Skin epidermis (tissue), 12 donors: ENCODE data around the gene TMEM41B.

ENCODE experiments used
- H3K27ac ChIP-seq, 21 experiments: fragments of 200-600 bp; sonication (generic) in 11 of 21; one replicate each; pipeline ENCODE4 v1.5.0; 2020; ENCODE audit warnings: mild to moderate bottlenecking in 3 of 21, inconsistent platforms in 2 of 21, moderate library complexity in 2 of 21
- H3K4me3 ChIP-seq, 7 experiments: fragments of 200-600 bp; sonication (generic) in 2 of 7; one replicate each; pipeline ENCODE4 v1.5.0; 2020; ENCODE audit warnings: inconsistent platforms in 2 of 7, mild to moderate bottlenecking in 2 of 7, moderate library complexity in 1 of 7

The TMEM41B gene

DNA sequence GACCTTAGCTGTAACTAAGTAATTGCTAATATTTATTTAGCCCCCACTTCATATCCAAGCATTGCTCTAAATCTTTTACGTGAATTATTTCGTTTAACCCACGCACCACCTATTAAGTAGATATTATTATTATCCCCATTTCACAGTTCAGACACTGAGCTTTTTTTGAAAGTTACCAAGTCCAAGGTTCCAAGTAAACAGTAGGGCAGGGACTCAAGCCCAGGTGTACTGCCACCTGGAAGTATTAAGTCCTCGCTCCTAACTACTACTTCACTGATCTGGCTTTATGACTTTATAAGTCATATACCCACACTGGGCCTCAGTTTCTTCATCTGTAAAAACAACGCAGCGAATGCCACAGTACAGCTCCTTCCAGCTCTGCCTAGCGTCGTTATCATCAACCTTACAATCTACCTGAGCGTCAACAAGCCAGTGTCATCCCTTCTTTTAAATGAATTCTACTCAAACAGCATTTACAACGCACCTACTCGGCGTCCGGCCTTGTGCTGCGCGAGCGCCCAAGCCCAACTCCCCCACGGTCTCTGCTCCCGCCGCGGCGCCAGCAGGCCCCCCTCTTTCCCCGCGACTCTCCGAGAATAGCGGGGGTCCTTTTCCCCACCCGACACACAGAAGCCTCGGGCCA is 624 bp downstream of the TMEM41B start:
- Histone ChIP-seq H3K4me3 (peak overlapping the region; percentile 68 to 100 (median 97)), H3K27ac (peak overlapping the region in 20 of 21 experiments; percentile 72 to 98 (median 92))

DNA sequence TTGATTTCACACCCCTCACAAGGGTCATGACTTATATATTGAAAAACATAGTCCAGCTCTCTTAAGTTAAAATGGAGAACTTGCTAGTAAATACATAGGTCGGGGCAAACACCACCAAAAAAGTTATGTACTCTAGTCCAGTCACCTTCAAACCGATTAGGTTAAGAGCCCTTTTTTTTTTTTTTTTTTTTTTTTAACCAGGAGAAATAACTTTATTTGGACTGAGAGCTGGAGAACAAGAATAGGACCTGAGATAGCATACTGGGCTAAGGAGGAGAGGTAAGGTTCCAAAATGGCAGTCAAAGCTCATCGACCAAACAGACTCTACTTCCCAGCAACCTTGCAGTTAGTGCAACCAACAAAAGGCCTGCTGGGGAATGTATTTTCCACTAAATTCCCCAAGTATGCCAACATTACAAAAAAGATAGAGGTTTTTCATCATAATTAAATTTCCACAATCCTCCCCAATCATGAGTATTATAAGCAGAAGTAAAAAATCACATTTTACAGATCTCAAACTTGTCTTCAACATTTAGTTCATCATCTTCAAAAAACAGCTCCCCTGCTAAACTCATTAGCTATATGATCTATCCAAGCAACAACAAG is 3.8 kb downstream of the TMEM41B start:
- Histone ChIP-seq H3K27ac (no peak overlapping the region), H3K4me3 (no peak overlapping the region)

DNA sequence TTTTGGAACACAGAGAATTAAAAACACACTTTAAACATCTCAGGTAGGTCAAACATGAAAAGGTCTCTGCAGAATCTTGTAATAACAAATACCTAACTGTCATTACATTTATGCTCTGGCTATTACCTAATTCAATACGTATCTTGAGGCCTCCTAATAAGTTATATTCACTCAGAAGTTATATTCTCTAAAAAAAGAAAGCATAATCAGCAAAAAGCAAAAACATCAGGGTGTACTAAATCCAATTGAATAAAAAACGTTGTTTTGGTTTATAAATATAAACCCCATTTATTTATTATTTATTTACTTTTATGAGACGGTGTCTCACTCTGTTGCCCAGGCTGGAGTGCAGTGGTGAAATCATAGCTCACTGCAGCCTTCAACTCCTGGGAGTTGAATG is 10.2 kb downstream of the TMEM41B start:
- Histone ChIP-seq H3K27ac (no peak overlapping the region), H3K4me3 (no peak overlapping the region)

DNA sequence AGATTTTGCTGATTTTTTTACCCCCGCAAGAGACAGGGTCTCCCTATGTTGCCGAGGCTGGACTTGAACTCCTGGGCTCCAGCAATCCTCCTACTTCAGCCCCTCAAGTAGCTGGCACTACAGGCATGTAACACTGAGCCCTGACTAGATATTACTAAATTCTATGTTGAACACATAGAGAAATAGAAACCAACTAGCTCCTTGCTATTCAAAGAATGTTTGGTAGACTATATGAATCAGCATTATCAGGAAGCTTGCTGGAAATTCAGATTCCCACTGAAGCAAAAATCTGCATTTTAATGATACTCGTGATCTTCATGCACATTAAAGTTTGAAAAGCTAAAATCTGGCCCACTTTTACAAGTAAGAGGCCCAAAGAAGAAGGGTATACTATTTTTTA is 11.9 kb downstream of the TMEM41B start:
- H3K4me3 ChIP-seq, result no peak overlapping the region
- no peak overlapping the region for H3K27ac ChIP-seq

DNA sequence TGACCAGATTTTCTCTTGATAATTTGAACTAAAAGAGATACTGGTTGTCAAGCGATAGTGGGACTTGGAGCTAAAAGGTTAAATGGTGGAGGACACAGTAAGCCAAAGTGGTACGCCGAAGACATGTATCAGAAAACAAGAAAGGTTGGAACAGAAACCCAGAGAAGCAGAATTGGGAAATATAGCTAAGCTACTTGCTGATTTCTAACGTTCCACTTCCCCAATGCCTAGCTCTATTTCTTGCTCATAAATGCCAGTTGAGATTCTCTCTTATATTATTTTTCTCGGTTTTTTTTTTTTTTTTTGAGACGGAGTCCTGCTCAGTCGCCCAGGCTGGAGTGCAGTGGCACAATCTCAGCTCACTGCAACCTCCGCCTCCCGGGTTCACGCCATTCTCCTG is 12.7 kb downstream of the TMEM41B start:
- H3K27ac ChIP-seq, result no peak overlapping the region
- no peak overlapping the region for H3K4me3 ChIP-seq

DNA sequence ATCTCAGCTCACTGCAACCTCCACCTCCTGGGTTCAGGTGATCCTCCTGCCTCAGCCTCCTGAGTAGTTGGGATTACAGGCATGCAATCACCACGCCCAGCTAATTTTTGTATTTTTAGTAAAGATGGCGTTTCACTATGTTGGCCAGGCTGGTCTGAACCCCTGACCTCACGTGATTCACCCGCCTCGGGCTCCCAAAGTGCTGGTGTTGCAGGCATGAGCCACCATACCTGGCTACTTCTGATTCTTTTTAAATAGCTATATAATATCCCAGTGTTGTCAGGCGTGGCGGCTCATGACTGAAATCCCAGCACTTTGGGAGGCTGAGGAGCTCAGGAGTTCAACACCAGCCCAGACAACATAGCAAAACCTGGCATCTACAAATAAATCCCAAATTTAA is 20.7 kb downstream of the TMEM41B start:
- H3K4me3 ChIP-seq, result no peak overlapping the region
- H3K27ac ChIP-seq, result no peak overlapping the region

DNA sequence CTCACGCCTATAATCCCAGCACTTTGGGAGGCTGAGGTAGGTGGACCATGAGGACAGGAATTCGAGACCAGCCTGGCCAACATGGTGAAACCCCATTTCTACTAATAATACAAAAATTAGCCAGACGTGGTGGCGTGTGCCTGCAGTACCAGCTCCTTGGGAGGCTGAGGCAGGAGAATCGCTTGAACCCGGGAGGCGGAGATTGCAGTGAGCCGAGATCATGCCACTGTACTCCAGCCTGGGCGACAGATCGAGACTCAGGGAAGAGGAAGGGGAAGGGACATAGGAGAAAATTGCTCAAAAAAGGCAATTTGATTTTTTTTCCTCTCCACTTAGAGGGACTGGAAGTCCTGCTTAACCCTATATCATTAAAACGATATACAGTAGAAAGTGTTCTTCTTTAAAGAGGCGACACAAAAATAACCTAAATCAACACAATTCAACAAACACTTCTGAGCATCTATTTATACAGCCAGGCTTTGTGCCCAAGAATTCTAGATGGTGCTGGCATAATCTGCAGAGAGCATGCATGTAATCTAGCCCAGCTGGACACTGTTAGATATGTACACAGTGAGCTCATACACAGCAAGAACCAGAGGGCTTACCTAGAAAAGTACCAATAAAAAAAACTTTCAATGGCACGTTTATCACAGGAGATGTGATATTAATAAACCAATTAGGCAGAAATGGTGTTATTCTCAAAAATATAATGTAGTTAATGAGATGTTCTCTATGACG is 28.4 kb downstream of the TMEM41B start:
- no peak overlapping the region for H3K27ac ChIP-seq
- H3K4me3 ChIP-seq, result no peak overlapping the region

DNA sequence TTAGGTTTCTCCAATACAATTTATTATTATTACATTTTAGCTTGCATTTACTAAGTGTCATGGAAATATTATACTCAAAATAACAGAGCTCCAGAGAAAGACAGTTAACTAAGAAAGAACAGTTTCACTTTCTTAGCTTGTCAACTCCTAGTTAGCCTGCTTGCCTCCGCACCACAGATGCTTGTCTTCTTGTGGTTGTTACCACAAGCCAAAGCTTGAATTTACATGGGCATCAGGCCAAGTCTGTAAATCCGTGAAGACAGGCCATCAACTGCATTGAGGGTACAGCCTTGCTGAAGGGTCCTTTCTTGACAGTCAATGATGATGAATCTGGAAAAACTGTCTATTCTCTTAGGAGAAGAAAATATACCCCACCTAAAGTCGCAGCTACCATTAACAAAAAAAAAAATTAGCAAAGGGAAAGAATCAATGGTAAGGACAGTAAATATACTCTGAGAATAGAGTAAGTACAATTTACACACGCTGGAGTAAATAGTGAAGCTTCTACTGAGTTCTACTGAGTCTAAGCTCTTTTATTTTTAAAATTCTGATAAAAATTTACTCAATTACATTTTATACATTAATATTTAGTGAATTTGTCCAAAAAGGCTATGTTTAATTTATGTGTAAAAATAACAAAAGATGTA is 33.6 kb downstream of the TMEM41B start:
- no peak overlapping the region for H3K27ac ChIP-seq

DNA sequence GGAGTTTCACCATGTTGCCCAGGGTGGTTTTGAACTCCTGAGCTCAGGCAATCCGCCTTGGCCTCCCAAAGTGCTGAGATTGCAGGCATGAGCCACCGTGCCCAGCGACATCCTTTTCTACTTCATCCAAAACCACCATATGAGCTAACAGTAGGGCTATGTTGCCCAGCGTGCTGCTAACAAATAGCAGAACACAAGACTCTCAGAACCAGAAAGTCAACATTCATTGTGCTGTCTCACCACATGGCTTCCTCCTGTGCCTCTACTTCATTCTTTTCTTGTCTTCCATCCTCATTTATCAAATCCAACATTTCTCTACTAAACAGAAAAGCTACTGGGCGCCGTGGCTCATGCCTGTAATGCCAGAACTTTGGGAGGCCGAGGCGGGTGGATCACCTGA is 37.2 kb downstream of the TMEM41B start:
- Histone ChIP-seq H3K4me3 (no peak overlapping the region), H3K27ac (no peak overlapping the region)

More for the DNA sequence above, 33.6 kb downstream of the TMEM41B start:
- no peak overlapping the region for H3K4me3 ChIP-seq

DNA sequence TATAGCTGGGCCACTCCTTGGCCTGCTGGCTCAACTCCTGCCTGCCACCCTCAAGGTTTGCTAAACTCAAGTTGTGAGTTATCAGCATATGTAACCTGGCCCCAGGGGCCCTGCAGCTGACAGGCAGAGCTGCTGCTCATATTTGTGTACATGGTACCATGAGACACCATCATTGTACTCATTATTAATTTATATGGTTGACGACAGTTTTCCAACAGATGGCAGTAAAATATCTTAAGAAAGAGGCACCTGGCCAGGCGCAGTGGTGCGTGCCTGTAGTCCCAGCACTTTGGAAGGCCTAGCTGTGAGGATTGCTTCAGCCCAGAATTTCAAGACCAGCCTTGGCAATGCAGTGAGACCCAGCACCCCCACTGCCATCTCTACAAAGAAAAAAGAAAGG is 37.8 kb downstream of the TMEM41B start:
- Histone ChIP-seq H3K4me3 (no peak overlapping the region), H3K27ac (no peak overlapping the region)

DNA sequence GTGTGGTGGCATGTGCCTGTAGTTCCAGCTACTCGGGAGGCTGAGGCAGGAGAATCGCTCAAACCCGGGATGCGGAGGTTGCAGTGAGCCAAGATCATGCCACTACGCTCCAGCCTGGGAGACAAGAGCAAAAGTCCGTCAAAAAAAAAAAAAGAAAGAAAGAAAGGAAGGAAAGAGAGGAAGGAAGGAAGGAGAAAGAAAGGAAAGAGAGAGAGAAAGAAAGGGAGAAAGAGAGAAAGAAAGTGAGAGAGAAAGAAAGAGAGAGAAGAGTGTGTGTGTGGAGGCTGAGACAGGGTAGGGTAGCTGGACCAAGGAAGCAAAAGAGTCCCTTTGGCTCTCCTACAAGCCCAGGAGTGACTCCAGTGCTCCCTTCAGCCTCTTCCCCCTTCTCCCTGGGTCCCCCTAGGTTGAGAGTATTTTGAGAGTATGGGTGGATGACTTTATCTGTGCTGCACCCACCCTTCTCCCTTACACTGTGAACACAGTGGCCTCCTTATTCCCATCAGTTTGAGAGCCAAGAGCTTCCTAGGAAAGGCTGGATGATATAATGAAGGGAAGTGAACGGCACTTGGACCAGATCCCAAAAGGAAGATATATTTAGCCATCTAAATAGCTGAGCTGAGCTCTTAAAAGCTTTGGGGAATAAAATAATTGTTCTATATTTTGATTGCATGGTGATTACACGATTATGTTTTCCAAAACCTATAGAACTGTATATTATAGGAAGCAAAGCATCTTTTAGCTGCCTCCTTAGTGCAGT is 39.7 kb downstream of the TMEM41B start:
- H3K4me3 ChIP-seq, result no peak overlapping the region

DNA sequence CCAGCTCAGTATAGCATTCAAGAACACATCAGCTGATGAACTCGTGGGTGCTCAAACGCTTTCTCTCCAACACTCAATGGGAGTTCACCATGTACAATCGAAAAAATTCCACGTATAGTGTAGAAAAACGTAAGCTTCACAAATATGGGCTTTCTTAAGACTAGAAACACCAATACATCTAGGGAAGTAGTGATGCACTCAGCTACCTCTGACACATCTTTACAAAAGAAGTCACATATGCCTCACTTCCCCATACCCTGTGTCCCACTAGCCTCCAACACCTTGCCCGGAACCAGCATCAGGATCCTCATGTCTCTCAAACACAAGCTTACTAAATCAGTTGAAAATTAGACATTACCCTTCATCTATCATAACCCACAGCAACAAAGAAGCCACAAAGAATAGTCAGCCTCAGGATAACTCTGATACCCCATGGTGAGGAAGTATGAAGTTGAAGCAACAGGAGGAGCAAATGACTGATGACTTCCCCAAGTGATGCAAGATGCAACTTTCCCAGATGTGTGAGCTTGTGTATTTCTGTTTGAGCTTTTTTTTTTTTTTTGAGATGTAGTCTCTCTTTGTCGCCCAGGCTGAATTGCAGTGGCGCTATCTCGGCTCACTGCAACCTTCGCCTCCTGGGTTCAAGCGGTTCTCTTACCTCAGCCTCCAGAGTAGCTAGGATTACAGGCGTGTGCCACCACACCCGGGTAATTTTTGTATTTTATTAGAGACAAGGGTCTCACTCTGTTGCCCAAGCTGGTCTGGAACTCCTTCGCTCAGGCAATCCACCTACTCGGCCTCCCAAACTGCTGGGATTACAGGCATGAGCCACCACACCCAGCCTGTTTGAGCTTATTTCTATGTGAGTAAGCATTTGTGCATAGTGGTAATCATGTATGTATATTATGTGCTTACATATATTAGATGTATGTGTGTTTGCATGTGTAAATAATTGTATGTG is 40.7 kb downstream of the TMEM41B start:
- peak overlapping the region in 3 of 21 experiments; percentile 10 to 33 (median 11) for H3K27ac ChIP-seq
- H3K4me3 ChIP-seq, result no peak overlapping the region

More for the DNA sequence above, 39.7 kb downstream of the TMEM41B start:
- H3K27ac ChIP-seq, result no peak overlapping the region

DNA sequence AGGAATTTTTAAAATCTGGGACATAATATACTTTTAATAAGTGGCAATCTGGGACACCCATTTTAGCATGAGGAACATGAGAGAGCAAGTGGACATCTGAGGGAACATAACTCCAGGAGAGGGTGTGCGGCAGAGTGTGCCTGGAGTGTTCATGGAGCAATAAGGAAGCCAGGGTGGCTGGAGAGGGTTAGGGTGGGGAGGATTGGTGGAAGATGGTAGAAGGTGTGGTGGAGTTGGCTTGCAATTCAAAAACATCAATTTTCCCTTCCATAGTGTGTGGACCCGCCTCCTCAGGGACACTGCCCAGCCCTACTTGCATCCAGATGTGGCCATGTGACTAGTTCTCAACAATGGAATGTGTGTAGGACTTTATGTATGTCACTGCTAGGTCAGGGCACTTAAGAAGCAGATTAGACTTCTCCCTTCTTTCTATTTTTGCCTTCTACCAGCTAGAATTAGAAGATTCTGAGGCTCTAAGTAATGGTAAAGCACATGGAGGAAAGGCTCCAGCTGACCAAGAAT is 44.8 kb downstream of the TMEM41B start:
- H3K4me3 ChIP-seq, result no peak overlapping the region
- H3K27ac ChIP-seq, result no peak overlapping the region

DNA sequence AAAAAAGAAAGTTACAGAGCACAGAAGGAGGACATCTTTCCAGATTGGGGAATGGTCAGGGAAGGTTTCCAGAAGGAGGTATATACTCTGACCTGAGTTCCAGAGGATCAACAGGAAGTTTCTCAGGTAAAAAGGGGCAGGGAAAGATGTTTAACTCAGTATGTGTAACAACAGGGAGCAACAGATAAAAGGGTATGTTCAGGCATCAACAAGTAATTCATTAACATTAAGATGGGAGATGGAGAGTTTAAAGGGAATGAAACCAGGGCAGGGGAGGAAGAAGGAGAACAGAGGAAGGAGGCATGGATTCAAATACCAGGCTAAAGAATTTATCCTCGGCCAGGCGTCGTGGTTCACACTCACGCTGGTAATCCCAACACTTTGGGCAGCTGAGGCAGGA is 46.7 kb downstream of the TMEM41B start:
- no peak overlapping the region for H3K27ac ChIP-seq
- H3K4me3 ChIP-seq, result no peak overlapping the region

DNA sequence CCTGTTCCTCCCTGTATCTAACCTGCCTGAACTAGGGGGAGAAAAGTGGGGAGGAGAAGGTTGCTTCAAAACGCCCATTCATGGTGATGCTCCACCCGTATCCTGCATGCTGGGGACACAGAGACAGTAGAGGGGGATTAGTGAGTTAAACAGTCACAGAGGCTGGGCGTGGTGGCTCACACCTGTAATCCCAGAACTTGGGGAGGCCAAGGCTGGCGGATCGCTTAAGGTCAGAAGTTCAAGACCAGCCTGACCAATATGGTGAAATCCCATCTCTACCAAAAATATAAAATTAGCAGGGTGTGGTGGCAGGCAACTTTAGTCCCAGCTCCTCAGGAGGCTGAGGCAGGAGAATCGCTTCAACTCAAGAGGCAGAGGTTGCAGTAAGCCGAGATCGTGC is 47.5 kb downstream of the TMEM41B start:
- H3K27ac ChIP-seq, result no peak overlapping the region
- H3K4me3 ChIP-seq, result no peak overlapping the region

DNA sequence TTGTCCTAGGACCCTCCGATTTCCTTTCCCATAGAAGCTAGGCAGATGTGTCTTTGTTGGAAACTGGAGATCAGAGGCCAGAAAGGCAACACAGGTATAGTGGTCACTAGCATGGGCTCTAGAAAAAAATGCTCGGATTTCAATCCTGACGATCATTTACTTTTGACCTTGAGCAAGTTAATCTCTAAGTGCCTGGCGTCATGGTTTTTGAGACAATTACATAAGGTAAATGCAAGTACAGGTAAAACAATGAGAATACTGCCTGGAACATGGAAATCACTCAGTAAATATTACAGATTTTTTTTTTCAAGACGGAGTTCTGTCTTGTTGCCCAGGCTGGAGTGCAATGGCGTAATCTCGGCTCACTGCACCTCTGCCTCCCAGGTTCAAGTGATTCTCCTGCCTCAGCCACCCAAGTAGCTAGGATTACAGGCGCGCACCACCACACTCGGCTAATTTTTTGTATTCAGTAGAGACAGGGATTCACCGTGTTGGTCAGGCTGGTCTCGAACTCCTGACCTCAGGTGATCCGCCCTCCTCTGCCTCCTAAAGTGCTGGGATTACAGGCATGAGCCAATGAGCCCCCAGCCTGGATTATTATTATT is 48.2 kb downstream of the TMEM41B start:
- Histone ChIP-seq H3K27ac (peak overlapping the region in 1 of 21 experiments; percentile 95), H3K4me3 (peak overlapping the region in 1 of 7 experiments; percentile 91)

DNA sequence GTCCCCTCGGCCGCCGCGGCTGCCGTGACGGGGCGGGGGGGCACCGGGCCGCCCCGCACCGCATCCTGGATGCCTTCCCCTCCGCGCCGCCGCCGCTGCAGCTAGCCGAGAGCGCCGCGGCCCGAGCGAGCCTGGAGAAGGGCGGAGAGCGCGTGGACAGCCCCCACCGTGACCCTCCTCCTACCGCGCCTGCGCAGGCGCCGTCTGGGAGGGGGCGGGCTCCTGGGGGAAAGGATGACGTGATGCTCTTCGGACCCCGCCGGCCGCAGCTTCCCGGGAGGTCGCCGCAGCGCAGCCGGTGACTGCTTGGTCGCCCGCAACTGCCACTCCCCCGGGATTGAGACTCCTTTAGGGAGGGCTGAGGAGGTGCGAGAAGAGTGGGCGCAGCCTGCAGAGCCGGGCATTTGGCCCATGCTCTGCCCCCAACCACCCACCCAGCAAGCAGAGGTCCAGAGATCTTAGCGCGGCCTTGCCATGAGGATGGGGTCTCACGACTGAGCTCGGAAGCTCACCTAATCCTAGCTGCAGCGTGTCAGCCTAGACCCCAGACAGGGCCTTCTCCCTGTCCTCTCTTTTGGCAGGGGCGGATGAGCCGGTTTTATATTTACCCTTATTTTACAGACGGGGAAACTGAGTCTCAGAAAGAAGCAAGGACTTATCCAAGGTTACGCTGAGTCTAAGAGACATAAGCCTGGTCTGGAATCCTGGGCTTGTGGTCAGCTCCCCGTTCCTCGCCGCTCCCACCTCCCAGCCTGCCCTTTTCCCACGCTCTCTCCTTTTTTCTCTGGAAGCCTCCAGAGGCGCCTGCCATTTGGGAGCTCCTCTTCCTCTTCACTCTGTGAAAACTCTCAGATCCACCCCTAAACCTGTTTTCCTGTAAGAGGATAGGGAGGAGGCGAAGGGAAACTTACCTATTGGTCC is 48.9 kb downstream of the TMEM41B start, which contains the start of gene DENND5A:
DENND5A (minus strand) TSS at position 140 of the 921 bp plus-strand sequence. CDS start 281 bp downstream, outside the sequence.
- peak within 1 kb of the TSS; percentile 70 to 98 (median 90) for H3K27ac ChIP-seq
- peak within 1 kb of the TSS; percentile 55 to 92 (median 80) for H3K4me3 ChIP-seq
